ENCODE data around the gene ITFG2.

ITFG2 gene

GRCh38 chr12:2813214-2814185 is 1.0 kb downstream of the ITFG2 start:
- POLR2A ChIA-PET (ENCODE audit: low non-redundant PET) = interaction anchor here (0.7 kb wide), 1 partner anchor 78 kb away, joined by 4 read pairs; no protein-coding TSS in a partner anchor
- TF ChIP-seq CTCF (conservative IDR thresholded peaks at IDR 0.05; ENCODE audit: low read depth) = peak; percentile 66
- CTCF ChIA-PET = interaction anchor here (0.7 to 1.2 kb wide), 4 partner anchors 13 to 1372 kb away, joined by 3 to 4 read pairs (median 3); no protein-coding TSS in a partner anchor
- peak; percentile 59 for DNase-seq (ENCODE audit: low spot score)
- peak overlapping the region; percentile 85 for H3K27ac ChIP-seq

GRCh38 chr12:2819810-2820209 is 7.3 kb downstream of the ITFG2 start:
- ChIA-PET CTCF (interaction anchor here (0.7 kb wide), 1 partner anchor 21 kb away, joined by 4 read pairs; no protein-coding TSS in a partner anchor), POLR2A (ENCODE audit: low non-redundant PET) (no interaction called here)

GRCh38 chr12:2820432-2820831 is 8.0 kb downstream of the ITFG2 start:
- ChIA-PET CTCF (no interaction called here), POLR2A (ENCODE audit: low non-redundant PET) (no interaction called here)
- TF ChIP-seq CTCF (conservative IDR thresholded peaks at IDR 0.05; ENCODE audit: low read depth) = no peak
- DNase-seq (ENCODE audit: low spot score) = no peak
- H3K27ac ChIP-seq = no peak overlapping the region

More at GRCh38 chr12:2819810-2820209, 7.3 kb downstream of the ITFG2 start:
- TF ChIP-seq CTCF (conservative IDR thresholded peaks at IDR 0.05; ENCODE audit: low read depth) = no peak
- no peak overlapping the region for H3K27ac ChIP-seq
- no peak for DNase-seq (ENCODE audit: low spot score)

GRCh38 chr12:2823483-2823882 is 11.0 kb downstream of the ITFG2 start:
- no peak overlapping the region for H3K27ac ChIP-seq
- POLR2A ChIA-PET (ENCODE audit: low non-redundant PET) = no interaction called here
- CTCF ChIA-PET = interaction anchor here (0.6 kb wide), 1 partner anchor 83 kb away, joined by 3 read pairs; no protein-coding TSS in a partner anchor
- TF ChIP-seq CTCF (conservative IDR thresholded peaks at IDR 0.05; ENCODE audit: low read depth) = no peak
- DNase-seq (ENCODE audit: low spot score) = no peak

GRCh38 chr12:2824541-2824940 is 12.1 kb downstream of the ITFG2 start:
- POLR2A ChIA-PET (ENCODE audit: low non-redundant PET) = no interaction called here
- DNase-seq (ENCODE audit: low spot score) = no peak

More at GRCh38 chr12:2824541-2824940, 12.1 kb downstream of the ITFG2 start:
- H3K27ac ChIP-seq = no peak overlapping the region
- CTCF ChIA-PET = interaction anchor here (0.6 kb wide), 1 partner anchor 1977 kb away, joined by 6 read pairs; no protein-coding TSS in a partner anchor
- TF ChIP-seq CTCF (conservative IDR thresholded peaks at IDR 0.05; ENCODE audit: low read depth) = no peak
